ENCODE data around the gene TMPRSS5. TPM values are rescaled to one million over a fixed set of nuclear protein-coding genes. Genes with fewer than 3 reads are reported as not detected.

TMPRSS5 gene
- total RNA-seq = 0.11 and 0.26 TPM in 2 replicates

DNA sequence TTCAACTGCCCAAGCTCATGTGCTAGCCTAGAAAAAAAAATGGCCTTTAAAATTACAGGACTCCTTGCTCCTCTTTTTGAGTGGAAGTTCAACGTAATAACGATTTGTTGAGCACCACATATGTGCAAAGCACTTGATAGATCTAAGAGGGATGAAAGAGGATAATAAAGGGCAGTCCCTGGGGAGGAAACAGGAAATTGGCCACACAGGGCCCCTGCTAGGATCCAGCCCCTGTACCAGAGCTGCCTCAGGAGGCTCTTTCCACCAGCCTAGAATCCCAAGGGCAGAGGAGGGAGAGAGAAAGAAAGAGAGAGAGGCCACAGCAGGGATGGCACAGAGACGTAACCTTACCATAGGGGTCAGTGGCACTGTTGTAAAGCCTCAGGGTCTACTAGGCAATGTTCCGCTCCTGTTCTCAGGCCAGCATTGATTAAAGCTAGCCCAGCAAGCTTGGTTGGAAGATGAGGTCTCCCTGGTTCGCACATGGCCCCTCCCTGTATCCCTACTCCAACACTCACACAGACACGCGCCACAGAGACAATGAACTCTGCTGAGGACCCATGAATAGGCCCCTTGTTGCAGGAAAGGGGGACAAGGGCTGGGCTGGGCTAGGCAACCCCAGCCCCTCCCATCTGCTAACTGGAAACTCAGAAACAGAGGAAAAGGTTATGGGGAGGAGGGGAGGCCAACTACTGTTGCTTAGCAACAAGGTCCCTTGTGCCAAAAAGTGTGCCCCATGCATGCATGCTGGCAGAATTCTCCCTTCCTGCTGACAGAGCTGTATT is at the start of gene TMPRSS5:
Gene TMPRSS5, minus strand, starts transcription at position 438 of the 785 bp plus-strand sequence. Its CDS starts 84 bp downstream, at position 354.

Other genes starting within 250 kb of the TMPRSS5 start
- not detected in 2 replicates for gene DRD2, start 230.9 kb downstream of the TMPRSS5 start, total RNA-seq
- gene ZW10, start 67.4 kb upstream of the TMPRSS5 start, total RNA-seq = 12.8 and 19.3 TPM in 2 replicates
- not detected in 2 replicates for gene CLDN25, start 73.5 kb upstream of the TMPRSS5 start, total RNA-seq
- 23.3 and 32.7 TPM in 2 replicates for gene USP28, start 169.3 kb upstream of the TMPRSS5 start, total RNA-seq
- not detected in 2 replicates for gene HTR3B, start 198.5 kb upstream of the TMPRSS5 start, total RNA-seq

Data from dermis lymphatic vessel endothelial cell (primary cell).